ENCODE measurements around the gene KCNS1. TPM values are rescaled to one million over a fixed set of nuclear protein-coding genes. Genes with fewer than 3 reads are reported as not detected.

The KCNS1 gene
- total RNA-seq, 1 donor from 2014 or later = 4.3 TPM

DNA sequence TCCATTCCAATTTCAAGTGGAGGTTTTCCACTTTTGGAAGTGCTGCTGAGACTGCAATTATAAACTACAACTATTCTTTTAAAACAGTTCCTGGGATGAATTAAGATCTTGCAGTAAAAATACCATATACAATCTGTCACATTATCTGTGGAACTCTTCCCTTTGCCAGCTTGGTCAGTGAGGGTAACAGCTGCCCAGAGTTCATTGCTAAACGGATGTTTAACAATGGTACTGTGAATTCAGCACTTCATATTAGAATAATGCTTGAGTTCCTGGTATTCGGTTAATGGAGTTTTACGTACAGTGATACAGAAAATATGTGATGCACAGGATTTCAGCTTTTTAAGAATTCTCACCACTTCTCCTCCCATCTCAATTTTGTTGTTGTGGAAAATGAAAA is 51.5 kb downstream of the KCNS1 start:
- Histone ChIP-seq H3K27me3 (ENCODE audit: control insufficient read depth, insufficient read depth, low read length) (no peaks in the 10 kb centered on the region), H3K4me3 (ENCODE audit: low read depth, low read length) (no peak overlapping the region), H3K36me3 (ENCODE audit: control insufficient read depth, insufficient read depth, low read length) (no peaks in the 10 kb centered on the region)
- DNase-seq (ENCODE audit: low read depth) = no peak
- TF ChIP-seq, protein P1, sequence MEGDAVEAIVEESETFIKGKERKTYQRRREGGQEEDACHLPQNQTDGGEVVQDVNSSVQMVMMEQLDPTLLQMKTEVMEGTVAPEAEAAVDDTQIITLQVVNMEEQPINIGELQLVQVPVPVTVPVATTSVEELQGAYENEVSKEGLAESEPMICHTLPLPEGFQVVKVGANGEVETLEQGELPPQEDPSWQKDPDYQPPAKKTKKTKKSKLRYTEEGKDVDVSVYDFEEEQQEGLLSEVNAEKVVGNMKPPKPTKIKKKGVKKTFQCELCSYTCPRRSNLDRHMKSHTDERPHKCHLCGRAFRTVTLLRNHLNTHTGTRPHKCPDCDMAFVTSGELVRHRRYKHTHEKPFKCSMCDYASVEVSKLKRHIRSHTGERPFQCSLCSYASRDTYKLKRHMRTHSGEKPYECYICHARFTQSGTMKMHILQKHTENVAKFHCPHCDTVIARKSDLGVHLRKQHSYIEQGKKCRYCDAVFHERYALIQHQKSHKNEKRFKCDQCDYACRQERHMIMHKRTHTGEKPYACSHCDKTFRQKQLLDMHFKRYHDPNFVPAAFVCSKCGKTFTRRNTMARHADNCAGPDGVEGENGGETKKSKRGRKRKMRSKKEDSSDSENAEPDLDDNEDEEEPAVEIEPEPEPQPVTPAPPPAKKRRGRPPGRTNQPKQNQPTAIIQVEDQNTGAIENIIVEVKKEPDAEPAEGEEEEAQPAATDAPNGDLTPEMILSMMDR (IDR thresholded peaks at IDR 0.05; ENCODE audit: insufficient read depth, low read length, poor library complexity, severe bottlenecking) = no peak

GRCh38 chr20:45047581-45048119 is 53.3 kb downstream of the KCNS1 start:
- H3K36me3 ChIP-seq (ENCODE audit: control insufficient read depth, insufficient read depth, low read length) = no peaks in the 10 kb centered on the region
- DNase-seq (ENCODE audit: low read depth) = no peak
- no peak overlapping the region for H3K4me3 ChIP-seq (ENCODE audit: low read depth, low read length)
- TF ChIP-seq, protein P1 (IDR thresholded peaks at IDR 0.05; ENCODE audit: insufficient read depth, low read length, poor library complexity, severe bottlenecking) = no peak
- no peaks in the 10 kb centered on the region for H3K27me3 ChIP-seq (ENCODE audit: control insufficient read depth, insufficient read depth, low read length)

DNA sequence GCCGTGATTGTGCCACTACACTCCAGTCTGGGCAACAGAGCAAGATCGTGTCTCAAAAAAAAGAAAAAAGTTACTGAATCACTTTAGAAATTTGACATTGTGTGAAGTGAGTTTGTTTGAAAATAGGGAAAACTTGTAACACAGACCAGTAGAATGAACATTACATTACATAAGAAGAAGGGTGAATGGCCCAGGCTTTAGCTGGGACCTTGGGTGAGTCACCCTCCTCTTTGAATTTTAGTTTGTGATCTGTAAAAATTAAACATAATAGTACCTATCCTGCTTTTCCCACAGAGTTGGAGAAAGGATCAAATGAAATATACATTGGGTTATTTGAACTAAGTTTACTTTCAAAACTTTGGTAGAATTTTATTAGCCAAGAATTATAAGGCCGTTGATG is 56.3 kb downstream of the KCNS1 start:
- H3K36me3 ChIP-seq (ENCODE audit: control insufficient read depth, insufficient read depth, low read length) = no peaks in the 10 kb centered on the region
- TF ChIP-seq, protein P1 (IDR thresholded peaks at IDR 0.05; ENCODE audit: insufficient read depth, low read length, poor library complexity, severe bottlenecking) = no peak
- H3K27me3 ChIP-seq (ENCODE audit: control insufficient read depth, insufficient read depth, low read length) = no peaks in the 10 kb centered on the region
- no peak overlapping the region for H3K4me3 ChIP-seq (ENCODE audit: low read depth, low read length)
- no peak for DNase-seq (ENCODE audit: low read depth)

- no peaks in the 10 kb centered on the region for H3K27me3 ChIP-seq (ENCODE audit: control insufficient read depth, insufficient read depth, low read length)
- H3K36me3 ChIP-seq (ENCODE audit: control insufficient read depth, insufficient read depth, low read length) = no peaks in the 10 kb centered on the region
- TF ChIP-seq, protein P1 (IDR thresholded peaks at IDR 0.05; ENCODE audit: insufficient read depth, low read length, poor library complexity, severe bottlenecking) = peak; percentile 84
- DNase-seq (ENCODE audit: low read depth) = peak; percentile 42
- H3K4me3 ChIP-seq (ENCODE audit: low read depth, low read length) = no peak overlapping the region
Observed at GRCh38 chr20:45044084-45044573, 56.8 kb downstream of the KCNS1 start.

- Histone ChIP-seq H3K36me3 (ENCODE audit: control insufficient read depth, insufficient read depth, low read length) (no peaks in the 10 kb centered on the region), H3K4me3 (ENCODE audit: low read depth, low read length) (no peak overlapping the region), H3K27me3 (ENCODE audit: control insufficient read depth, insufficient read depth, low read length) (no peaks in the 10 kb centered on the region)
- DNase-seq (ENCODE audit: low read depth) = no peak
- TF ChIP-seq, protein P1 (IDR thresholded peaks at IDR 0.05; ENCODE audit: insufficient read depth, low read length, poor library complexity, severe bottlenecking) = no peak
Observed at GRCh38 chr20:45042978-45043377, 57.9 kb downstream of the KCNS1 start.

Other genes starting within 250 kb of the KCNS1 start
- gene YWHAB, start 215.4 kb downstream of the KCNS1 start, total RNA-seq = 165 and 179 TPM in 2 replicates
- gene PABPC1L, start 191.1 kb downstream of the KCNS1 start, total RNA-seq = 15.7 and 27.2 TPM in 2 replicates
- 62.3 and 72.9 TPM in 2 replicates for gene TOMM34, start 140.7 kb downstream of the KCNS1 start, total RNA-seq
- 20.1 and 27.1 TPM in 2 replicates for gene STK4, start 134.6 kb downstream of the KCNS1 start, total RNA-seq
- gene WFDC5, start 14.0 kb upstream of the KCNS1 start, total RNA-seq = 1.0 TPM in 1 of 2 replicates, not detected in the other
- not detected in 2 replicates for gene WFDC12, start 23.3 kb upstream of the KCNS1 start, total RNA-seq
- gene PI3, start 73.8 kb upstream of the KCNS1 start, total RNA-seq = not detected in 2 replicates
- not detected in 2 replicates for gene SEMG1, start 105.9 kb upstream of the KCNS1 start, total RNA-seq
- not detected in 2 replicates for gene SEMG2, start 120.2 kb upstream of the KCNS1 start, total RNA-seq
- gene SLPI, start 153.4 kb upstream of the KCNS1 start, total RNA-seq = 88.0 and 99.5 TPM in 2 replicates
- gene RBPJL, start 205.7 kb upstream of the KCNS1 start, total RNA-seq = not detected in 2 replicates
- gene MATN4, start 207.2 kb upstream of the KCNS1 start, total RNA-seq = not detected in 2 replicates
- 155 and 175 TPM in 2 replicates for gene SDC4, start 247.3 kb upstream of the KCNS1 start, total RNA-seq

Data from kidney epithelial cell (primary cell).